HG03432 (cell line): Measurements from ENCODE around the gene PDK3.

Source experiments
- ATAC-seq: cut with Tn5 transposase; IDR thresholded peaks from one replicate; pipeline ENCODE4 v1.9.1; 2021; ENCODE audit warnings: mild to moderate bottlenecking, moderate library complexity; ENCODE audit not compliant: unreplicated experiment

The PDK3 gene

DNA sequence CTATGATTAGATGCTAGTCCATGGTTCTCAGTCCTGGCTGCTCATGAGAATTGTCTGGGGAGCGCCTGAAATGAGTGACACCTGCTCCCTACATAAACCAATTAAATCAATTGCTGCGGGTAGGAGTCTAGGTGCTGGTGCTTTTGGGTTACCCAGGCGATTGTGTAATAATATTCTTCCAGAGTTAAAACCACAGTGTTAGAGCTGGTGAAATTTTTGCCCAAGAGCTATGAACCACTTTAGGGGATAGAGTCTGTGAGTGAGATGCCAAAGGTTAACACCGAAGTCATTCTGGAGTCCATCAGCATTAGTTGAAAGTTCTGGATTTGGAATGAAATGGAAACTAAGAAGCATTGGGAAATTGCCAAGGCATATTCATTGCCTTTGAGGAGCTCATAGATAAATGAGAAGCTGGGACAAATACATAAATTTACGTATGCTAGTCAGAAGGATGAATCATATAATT is 15.3 kb downstream of the PDK3 start:
- peak; percentile 39 for ATAC-seq

DNA sequence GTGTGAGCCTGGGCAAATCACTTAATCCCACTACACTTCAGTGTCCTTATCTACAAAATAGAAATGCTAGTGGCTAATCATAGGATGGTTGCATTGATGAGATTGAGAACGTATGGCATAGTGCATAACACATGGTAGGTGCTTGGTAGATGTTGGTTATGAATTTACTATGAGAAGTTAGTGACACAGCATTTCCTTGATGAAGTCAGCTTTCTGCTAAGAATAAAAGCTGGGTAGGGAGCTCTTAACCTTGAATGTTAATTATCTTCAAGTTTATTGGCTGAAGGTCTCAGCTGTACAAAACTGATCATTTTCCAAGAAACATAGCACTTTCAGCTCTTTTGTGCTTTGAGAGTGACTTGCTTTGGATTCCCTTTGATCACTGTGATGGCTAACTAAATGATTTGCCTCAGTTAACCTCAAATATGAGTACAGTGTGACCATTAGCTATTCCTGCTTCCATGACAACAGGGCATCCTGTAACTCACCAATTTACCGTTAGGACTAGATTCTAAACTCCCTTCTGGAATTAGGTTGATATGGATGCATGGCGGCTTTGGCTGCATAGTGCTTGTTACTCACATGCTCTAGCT is 17.8 kb downstream of the PDK3 start:
- ATAC-seq: no peak

DNA sequence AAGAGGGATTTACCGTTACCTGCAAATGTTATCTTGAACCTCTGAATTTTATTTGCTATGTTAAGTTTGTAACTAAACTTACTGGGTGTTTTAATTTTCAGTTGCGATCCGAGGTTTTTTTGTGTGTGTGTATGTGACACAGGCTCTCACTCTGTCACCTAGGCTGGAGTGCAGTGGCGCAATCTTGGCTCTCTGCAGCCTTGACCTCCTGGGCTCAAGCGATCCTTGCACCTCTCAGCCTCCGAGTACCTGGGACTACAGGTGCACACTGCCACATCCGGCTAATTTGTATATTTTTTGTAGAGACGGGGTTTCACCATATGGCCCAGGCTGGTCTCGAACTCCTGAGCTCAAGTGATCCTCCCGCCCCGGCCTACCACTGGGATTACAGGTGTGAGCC is 18.5 kb downstream of the PDK3 start:
- no peak for ATAC-seq

DNA sequence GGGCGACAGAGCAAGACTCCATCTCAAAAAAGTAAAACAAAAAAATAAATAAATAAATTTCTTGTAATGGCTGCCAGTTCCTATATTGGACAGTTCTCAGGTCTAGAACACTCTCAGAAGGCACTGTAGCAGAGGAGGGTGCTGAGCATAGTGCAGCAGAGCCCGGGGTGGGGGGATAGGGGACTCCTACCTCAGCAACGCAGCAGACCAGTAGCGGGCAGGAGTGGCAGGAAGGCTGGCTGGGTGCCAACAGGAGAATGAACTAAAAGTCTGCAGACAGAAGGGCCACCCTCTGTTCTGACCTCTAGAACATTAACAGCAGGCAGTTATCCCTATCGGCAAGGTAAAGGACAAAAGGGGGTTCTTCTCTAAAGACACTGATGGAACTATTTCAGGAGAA is 20.2 kb downstream of the PDK3 start:
- ATAC-seq: no peak

DNA sequence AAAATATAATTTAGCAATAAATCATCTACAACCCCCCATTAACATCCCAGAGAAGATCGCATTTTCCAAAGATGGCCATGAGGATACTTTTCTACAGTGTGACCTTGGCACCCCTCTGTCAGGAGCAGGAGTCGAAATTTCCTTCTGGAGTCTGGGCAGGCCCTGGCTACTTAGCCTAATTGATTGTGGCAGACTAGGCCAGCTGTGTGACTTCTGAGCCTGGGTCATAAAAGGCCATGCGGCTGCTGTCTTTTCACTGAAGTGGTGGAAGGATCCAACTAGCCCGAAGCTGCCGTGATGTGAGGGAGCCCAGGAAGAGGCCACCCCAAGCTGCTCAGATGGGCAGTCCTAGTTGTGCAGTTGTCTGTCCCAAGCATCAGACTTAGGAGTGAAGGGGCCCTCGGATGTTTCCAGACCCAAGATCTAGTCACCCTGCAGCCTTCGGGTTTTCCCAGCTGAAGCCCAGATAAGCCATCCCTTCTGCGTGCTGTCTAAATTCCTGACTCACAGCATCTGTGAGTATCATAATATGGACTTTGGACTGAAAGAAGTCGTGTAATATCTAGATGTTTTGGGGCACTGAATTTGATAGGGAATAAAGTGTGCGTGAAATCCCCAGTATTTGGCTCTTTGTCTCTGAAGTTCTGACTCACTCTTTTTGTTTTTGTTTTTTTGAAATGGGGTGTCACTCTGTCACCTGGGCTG is 21.0 kb downstream of the PDK3 start:
- no peak for ATAC-seq

DNA sequence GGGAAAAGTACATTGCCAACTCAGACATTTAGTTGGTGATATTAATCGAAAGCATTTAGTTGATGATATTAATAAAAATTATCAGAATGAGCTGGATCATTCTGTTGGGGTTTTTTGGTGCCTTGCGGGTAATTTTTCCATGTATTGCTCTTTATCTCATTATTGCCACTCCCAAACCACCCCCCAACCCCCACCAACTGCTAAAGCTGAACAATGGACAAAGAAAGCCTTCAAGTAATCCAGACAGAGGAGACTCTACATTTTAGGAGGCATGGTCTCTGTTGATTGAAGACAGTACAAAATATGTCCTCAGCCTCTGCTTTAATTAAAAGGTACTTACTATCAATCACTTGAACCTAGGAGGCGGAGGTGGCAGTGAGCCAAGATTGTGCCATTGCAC is 22.5 kb downstream of the PDK3 start:
- no peak for ATAC-seq

DNA sequence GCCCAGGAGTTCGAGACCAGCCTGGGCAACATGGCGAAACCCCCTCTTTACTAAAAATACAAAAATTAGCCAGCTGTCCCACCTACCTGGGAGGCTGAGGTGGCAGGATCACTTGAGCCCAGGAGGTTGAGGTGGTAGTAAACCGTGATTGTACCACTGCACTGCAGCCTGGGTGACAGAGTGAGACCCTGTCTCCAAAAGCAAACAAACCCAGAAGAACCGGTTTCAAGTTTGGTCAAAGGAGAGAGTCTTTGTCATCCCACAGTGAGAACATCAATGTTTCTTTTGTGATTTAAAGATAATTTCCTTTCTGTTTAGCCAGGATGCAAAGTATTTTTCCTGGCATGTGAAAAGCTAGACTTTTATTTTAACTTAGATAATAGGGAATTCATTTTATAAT is 26.7 kb downstream of the PDK3 start:
- no peak for ATAC-seq

DNA sequence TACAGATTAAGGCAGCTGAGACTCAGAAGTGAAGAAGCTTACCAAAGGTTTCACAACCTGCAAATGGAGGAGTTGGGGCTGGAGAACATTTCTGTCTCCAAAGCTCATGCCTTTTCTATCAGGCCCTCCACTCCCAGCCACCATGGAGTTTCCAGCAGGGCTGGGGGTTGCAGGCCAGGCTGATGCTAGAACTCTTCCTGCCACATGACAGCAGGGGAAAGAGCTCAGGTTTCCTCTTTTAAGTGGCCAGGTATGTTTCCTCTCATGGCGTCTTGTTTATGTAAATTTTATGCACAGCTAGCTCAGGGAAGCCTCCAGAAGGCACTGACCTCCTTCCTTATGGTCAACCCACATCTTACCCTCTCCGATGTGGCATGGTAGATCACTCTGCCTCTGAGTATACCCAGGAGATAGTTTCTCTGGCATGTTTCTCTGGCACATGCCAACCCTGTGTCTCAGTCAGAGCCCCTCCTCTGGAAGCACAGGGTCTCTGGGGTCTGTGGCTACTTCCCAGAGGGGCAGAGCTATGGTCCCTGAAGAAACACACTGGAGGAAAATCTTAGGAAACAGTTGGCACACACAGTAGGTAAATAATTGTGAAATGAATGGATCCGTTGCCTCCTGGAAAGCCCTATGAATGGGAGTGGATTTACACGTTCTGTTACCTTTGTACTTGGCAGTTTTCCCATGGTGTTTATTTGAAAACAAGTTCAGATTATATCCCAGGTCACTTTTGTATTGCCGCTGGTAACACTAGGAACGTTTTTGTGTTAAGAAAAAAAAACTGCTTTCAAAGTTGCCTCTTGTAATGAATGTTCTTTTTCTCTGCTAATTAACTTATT is 28.9 kb downstream of the PDK3 start:
- no peak for ATAC-seq

DNA sequence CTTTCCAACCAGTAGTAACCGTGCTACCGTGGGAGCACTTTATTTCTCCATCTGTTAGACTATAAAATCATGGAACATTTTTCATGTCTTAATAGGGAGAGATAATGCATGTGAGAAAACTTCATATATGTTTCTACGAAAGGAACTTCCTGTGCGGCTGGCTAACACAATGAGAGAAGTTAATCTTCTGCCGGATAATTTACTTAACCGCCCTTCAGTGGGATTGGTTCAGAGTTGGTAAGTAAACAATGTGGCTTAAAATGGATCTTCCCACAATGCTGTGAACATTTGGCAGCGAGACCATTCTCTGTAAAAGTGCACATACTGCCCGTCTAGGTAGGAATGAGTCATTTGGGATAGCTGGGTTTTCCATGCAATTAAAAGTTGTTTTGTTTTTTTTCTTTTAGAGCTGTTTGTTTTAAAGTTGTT is 29.6 kb downstream of the PDK3 start:
- ATAC-seq: no peak

DNA sequence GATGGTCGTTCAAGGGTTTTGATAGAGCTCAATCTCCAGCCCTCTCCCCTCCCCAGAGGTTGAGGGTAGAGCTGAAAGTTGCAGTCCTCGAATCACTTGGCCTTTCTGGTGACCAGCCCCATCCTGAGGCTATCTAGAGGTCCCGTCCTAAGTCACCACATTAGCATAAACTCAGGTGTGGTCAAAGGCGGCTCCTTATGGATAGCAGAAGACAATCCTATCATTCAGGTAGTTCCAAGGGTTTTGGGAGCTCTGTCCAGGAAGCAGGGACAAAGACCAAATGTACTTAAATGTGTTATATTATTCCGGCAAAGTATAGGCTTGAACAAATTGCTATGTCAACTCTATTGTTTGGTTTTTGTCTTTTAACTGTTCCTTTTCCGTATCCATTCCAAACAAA is 30.6 kb downstream of the PDK3 start:
- no peak for ATAC-seq

DNA sequence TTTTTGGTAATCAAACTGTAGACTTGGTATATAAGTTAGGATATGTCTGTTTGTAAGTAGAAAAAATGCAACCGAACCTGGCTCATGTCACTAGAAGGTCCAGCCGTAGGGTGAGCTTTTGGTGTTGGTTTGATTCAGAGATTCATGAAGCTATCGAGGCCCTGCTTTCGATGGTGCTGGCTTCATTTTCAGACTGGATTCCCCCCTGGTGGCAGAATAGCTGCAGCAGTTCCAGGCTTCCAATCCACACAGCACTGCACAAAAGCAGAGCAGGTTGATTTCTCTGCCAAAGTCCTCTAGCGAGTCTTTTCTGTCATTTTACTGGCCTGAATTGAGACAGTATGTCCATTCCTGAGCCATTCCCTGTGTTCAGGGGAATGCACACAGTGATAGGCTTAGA is 33.1 kb downstream of the PDK3 start:
- no peak for ATAC-seq

DNA sequence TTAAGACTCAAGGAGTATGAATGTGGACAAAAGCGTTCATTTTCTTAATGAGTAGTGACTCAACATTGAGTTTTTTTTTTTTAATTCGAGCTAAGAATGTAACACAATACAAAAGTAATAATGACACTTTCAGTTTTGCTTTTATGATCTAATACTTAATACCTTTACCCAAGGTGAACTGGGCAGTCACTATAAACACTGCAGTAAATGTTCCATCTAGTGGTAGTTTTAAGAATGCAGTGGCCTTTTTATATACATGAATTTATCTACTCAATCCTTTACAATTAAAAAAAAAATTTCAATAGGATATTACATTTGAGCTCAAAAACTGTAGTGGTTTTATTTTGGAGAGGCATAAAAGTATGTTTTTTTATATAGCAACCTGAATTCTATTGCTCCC is 33.9 kb downstream of the PDK3 start:
- ATAC-seq: no peak

DNA sequence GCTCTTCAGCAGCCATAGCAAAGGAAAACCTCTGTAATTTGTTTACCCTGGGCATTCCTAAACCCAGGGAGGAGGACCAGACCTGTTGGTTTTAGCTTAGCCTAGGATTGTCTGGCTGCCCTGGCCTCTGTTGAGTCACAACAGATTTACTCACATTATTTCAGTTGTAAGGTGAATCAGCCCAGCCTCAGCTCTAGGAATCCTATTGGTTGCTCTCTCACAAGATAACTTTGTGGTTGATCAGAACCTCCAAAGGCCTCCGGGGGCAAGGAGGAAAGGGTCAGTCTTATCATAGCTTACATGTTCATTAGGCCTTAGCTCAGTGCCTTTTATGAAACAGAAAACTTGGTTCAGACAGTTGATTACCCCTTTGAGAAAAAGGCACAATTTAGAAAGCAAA is 41.0 kb downstream of the PDK3 start:
- ATAC-seq: peak; percentile 73

DNA sequence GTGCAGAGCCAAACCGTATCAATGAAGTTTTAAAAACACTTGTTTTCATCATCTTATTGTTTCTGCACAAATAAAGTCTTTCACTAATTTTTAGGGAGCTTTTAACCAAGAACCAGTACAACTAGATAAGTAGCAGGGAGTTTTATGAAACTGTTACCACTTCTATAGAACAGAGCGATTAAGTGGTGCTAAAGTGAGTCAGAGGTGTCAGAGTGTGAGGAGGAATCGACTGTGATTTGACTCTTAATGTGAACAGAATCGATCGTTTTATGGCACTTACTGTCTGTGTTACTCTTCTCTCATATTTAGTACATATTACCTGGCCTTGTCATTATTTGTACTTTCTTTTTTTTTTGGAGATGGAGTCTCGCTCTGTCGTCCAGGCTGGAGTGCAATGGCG is 43.3 kb downstream of the PDK3 start:
- no peak for ATAC-seq

DNA sequence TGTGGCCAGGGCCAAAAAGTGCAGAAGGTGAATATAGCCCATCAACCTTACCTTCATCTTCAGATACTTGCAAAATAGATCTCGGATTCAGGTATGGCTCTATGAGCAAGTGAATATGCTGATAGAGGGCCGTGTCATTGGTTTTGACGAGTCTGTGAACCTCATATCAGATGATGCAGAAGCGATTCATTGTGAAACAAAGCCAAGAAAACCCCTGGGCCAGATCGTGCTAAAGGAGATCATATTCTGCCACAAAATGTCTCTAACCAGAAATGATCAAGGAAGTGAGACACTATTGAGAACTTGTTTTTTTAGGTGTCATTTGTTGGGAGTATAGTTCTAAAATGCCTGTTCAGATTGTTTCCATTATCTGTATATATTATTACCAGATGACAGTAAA is 48.3 kb downstream of the PDK3 start:
- peak; percentile 99 for ATAC-seq

DNA sequence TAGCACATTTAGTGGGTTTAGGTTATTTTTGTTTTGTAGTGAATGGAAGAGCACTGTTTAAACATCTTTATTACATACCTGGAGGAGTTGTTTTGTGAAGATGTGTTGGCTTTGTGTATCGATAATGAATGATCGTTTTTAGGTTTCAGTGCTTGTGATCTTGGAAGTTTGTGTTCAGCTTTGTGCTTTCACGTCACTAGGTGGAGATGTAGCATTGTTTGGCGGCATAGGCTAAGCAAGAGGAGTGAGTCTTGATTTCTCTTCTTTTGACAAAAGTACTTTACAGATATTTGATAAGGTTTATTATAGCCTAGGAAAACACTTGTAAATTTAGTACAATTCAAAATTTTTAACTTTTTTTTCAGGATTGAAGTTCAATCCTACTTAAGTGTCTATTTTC is 50.4 kb downstream of the PDK3 start:
- no peak for ATAC-seq

DNA sequence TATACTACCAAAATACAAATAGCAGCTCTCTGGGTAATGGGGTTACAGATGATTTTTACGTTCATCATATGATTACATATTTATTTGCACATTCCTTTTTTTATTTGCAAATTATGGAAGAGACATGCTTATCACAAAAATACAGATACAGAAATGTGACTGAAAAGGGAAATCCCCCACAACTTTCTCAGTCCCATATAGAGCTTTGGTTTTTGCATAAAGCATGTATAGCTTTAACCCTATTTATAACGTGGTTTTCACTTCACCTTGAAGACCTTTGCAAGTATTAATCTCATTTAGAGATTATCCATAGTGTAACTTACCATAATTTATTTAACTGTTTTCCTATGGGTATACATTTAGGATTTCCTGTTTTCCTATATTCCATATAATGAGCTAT is 55.4 kb downstream of the PDK3 start:
- no peak for ATAC-seq

DNA sequence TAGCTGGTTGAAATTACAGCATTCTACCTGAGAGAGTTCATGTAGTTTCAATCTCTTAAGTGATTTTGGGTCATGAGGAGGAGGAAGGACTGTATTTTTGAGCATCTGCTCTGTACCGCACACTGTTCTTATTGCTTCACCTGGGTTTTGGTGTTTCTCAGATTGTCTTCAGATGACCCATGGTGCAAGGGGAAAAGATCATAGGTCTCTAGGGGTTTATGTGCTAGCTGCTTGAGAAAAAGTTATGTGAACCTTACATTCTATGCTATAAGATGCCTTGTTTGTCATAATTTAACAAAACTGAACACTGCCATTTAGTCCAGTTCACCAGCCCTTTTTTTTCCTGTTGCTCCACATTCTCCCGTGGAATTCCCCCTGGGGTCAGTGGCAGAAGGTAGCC is 60.4 kb downstream of the PDK3 start:
- no peak for ATAC-seq

DNA sequence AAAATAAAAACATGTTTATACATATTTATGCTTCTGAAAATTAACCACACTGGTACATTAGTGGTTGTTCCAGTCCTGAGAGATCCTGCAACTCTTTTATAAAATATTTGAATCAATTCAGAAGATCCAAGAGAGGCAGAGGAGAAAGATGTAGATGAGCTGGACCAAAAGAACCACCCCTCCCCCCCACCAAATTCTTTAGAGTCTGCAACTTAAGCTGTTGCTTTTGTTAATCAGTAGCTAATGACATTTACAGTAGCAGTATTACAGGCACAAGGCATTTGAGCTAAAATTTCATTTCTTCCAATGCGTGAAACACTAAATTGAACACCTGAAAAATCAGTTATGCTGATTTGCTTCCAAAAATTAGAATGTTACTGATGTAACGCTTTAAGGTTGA is 61.5 kb downstream of the PDK3 start:
- no peak for ATAC-seq

DNA sequence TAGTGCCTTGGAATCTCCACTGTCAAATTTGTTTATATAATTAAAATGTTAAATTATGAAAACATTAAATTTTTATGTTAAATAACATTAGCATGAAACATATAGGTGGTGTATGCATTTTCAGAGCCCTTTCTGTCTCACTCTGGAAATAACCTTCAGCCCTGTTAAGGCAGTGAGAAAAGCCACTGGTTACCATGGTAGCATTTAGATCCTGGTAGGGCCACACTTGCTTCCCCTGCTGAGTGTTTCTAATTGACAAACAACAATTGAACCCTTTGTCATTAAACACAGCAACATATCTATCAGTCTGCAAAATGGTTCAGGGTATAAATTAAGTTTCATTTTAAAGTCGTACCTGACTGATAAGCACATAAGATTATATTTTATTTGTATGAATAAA is 63.5 kb downstream of the PDK3 start:
- ATAC-seq: no peak

DNA sequence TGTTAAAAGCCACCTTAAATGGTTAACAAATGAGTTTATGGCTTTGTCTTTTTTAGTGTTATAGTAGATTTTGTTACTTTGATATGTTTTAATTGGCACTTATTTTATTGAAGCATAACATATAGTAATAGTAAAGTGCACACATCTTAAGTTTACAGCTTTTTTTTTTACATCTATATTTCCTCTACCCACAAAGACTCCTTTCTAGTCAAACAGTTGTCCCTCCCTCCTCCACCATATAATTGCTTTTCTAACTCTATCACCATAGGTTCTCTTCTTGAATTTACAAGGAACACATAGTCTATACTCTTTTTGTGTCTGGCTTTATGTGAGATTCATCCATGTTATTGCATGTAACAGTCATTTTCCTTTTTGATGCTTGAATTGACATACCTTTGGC is 71.5 kb downstream of the PDK3 start:
- ATAC-seq: no peak

DNA sequence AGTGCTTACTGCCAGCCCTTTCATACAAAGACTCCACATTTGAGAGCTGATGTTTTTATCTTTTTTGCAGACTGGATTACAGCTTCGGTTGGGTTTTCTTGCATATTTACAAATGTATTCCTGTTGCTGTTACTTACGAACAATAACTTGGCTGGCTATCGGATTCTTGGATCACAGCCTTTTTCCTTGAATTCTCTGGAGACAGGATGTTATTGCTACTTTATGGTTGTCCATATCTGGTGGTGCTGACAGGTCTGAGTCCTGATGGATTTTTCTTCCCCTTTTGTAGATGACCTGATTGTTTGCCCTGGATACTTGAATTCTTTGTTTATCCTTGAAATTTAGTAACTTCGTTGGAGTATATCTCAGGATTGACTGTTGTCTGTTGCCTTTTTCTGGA is 77.7 kb downstream of the PDK3 start:
- ATAC-seq: no peak
